ENCODE data around the gene NPY5R.

Gene NPY5R

DNA sequence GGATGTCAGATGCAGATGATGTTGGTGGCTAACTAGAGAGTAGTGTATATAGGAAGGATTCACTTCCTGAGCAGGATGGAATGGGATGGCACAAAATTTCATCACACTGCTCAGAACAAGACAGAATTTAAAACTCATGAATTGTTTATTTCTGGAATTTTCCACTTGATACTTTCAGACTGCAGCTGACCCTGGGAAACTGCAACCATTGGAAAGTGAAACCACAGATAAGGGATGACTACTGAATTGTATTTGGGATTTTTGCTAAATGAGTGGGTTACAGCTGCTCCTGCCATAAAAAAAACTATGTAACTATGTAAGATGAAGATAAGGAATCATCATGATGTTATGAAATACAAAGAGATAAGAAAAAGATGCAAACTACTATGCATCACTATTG is 51.4 kb downstream of the NPY5R start:
- H3K4me2 ChIP-seq: no peak overlapping the region
- H2AFZ ChIP-seq (ENCODE audit: low read depth): peak overlapping the region; percentile 4; the same call in 1 of the 2 replicates
- TF ChIP-seq, protein P1, sequence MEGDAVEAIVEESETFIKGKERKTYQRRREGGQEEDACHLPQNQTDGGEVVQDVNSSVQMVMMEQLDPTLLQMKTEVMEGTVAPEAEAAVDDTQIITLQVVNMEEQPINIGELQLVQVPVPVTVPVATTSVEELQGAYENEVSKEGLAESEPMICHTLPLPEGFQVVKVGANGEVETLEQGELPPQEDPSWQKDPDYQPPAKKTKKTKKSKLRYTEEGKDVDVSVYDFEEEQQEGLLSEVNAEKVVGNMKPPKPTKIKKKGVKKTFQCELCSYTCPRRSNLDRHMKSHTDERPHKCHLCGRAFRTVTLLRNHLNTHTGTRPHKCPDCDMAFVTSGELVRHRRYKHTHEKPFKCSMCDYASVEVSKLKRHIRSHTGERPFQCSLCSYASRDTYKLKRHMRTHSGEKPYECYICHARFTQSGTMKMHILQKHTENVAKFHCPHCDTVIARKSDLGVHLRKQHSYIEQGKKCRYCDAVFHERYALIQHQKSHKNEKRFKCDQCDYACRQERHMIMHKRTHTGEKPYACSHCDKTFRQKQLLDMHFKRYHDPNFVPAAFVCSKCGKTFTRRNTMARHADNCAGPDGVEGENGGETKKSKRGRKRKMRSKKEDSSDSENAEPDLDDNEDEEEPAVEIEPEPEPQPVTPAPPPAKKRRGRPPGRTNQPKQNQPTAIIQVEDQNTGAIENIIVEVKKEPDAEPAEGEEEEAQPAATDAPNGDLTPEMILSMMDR (conservative IDR thresholded peaks at IDR 0.05; ENCODE audit: low read depth, low read length): no peak
- no peak overlapping the region for H3K4me3 ChIP-seq (IDR thresholded peaks at IDR 0.05; ENCODE audit: insufficient read depth, low read depth, low read length)
- H3K27ac ChIP-seq: no peak overlapping the region
- H3K79me2 ChIP-seq (ENCODE audit: insufficient read depth, low read depth): no peaks in the 10 kb centered on the region
- no peaks in the 10 kb centered on the region for H3K27me3 ChIP-seq (ENCODE audit: insufficient read depth, low read depth)
- peaks cover 7% of the 10 kb centered on the region for H3K4me1 ChIP-seq (ENCODE audit: low read depth, poor library complexity, severe bottlenecking)
- H4K20me1 ChIP-seq (ENCODE audit: insufficient read depth): no peaks in the 10 kb centered on the region
- H3K9ac ChIP-seq: no peak overlapping the region
- H3K36me3 ChIP-seq (ENCODE audit: insufficient read depth): no peaks in the 10 kb centered on the region

DNA sequence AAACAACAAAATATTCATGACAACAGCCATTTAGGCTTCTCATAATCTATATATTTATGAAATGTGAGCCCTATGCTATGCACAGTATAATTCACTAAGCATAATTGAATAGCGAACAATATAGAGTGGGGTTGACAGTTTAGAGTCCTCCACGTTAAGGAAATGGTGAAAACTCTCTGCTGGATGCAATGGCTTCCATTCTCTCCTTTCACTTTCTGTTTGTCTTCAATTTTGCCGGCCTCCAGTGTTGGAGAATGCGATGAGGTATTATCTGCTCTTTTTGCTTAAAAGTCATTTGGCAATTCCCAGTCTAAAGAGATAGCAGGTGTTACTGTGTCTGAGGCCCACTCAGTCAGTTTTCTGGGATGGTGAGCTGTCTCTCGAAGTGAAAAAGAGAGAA is 52.1 kb downstream of the NPY5R start:
- Histone ChIP-seq H3K27me3 (ENCODE audit: insufficient read depth, low read depth) (no peaks in the 10 kb centered on the region), H3K27ac (no peak overlapping the region), H3K4me3 (IDR thresholded peaks at IDR 0.05; ENCODE audit: insufficient read depth, low read depth, low read length) (no peak overlapping the region), H3K9ac (no peak overlapping the region), H3K79me2 (ENCODE audit: insufficient read depth, low read depth) (no peaks in the 10 kb centered on the region), H3K36me3 (ENCODE audit: insufficient read depth) (no peaks in the 10 kb centered on the region), H4K20me1 (ENCODE audit: insufficient read depth) (no peaks in the 10 kb centered on the region), H2AFZ (ENCODE audit: low read depth) (peak overlapping the region; percentile 63), H3K4me1 (ENCODE audit: low read depth, poor library complexity, severe bottlenecking) (peaks cover 7% of the 10 kb centered on the region), H3K4me2 (peak overlapping the region; percentile 60)
- TF ChIP-seq, protein P1 (conservative IDR thresholded peaks at IDR 0.05; ENCODE audit: low read depth, low read length): no peak

DNA sequence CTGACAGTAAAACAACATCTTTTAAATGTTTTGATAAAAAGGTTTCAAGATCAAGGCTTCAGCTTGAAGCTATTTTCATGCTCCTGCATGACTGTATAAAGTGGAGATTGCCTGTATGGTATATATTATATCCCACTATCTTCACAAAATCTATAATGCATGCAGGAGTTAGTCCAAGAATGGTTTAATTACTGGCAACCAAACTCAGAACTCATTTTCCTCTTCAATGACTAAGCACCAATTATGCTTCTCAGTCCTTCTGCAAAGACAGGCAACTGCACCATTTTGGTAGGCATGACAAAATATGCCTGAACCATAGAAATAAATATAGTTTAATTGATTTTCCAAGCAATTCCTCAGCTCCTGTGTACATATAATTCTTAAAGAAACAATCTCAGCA is 54.5 kb downstream of the NPY5R start:
- Histone ChIP-seq H3K27ac (no peak overlapping the region), H3K27me3 (ENCODE audit: insufficient read depth, low read depth) (no peaks in the 10 kb centered on the region), H3K4me2 (no peak overlapping the region), H3K4me1 (ENCODE audit: low read depth, poor library complexity, severe bottlenecking) (peaks cover 7% of the 10 kb centered on the region), H2AFZ (ENCODE audit: low read depth) (no peak overlapping the region), H3K79me2 (ENCODE audit: insufficient read depth, low read depth) (no peaks in the 10 kb centered on the region), H3K4me3 (IDR thresholded peaks at IDR 0.05; ENCODE audit: insufficient read depth, low read depth, low read length) (no peak overlapping the region), H4K20me1 (ENCODE audit: insufficient read depth) (no peaks in the 10 kb centered on the region), H3K9ac (no peak overlapping the region), H3K36me3 (ENCODE audit: insufficient read depth) (no peaks in the 10 kb centered on the region)
- TF ChIP-seq, protein P1 (conservative IDR thresholded peaks at IDR 0.05; ENCODE audit: low read depth, low read length): no peak

DNA sequence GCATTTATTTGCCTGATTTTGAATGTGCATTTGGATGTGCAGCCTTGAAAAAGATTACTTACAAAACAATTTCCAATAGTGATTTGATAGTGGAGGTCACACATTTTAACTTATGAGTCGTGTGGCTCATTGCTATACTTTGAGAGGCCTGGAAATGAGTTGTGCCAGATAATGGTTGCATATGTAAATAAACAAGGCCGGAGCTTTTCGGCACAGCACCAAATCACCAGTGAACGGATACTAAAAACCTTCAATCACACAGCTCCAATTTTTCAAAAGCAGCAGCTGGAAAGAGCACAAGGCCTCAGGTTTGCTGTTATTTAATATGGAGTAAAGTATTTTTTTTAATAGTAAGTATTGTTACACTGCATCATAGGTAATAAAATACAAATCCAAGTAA is 57.2 kb downstream of the NPY5R start:
- Histone ChIP-seq H3K27ac (no peak overlapping the region), H3K9ac (no peak overlapping the region), H3K4me3 (IDR thresholded peaks at IDR 0.05; ENCODE audit: insufficient read depth, low read depth, low read length) (no peak overlapping the region), H3K27me3 (ENCODE audit: insufficient read depth, low read depth) (no peaks in the 10 kb centered on the region), H4K20me1 (ENCODE audit: insufficient read depth) (no peaks in the 10 kb centered on the region), H3K79me2 (ENCODE audit: insufficient read depth, low read depth) (no peaks in the 10 kb centered on the region), H3K4me2 (no peak overlapping the region), H2AFZ (ENCODE audit: low read depth) (no peak overlapping the region), H3K4me1 (ENCODE audit: low read depth, poor library complexity, severe bottlenecking) (no peaks in the 10 kb centered on the region), H3K36me3 (ENCODE audit: insufficient read depth) (no peaks in the 10 kb centered on the region)
- TF ChIP-seq, protein P1 (conservative IDR thresholded peaks at IDR 0.05; ENCODE audit: low read depth, low read length): no peak

All from KMS-11 (cell line).